ENCODE data around the gene TRPM5. TPM values are rescaled to one million over a fixed set of nuclear protein-coding genes. Genes with fewer than 3 reads are reported as not detected.

The TRPM5 gene
- total RNA-seq, 2 donors from 2014 or later: not detected

DNA sequence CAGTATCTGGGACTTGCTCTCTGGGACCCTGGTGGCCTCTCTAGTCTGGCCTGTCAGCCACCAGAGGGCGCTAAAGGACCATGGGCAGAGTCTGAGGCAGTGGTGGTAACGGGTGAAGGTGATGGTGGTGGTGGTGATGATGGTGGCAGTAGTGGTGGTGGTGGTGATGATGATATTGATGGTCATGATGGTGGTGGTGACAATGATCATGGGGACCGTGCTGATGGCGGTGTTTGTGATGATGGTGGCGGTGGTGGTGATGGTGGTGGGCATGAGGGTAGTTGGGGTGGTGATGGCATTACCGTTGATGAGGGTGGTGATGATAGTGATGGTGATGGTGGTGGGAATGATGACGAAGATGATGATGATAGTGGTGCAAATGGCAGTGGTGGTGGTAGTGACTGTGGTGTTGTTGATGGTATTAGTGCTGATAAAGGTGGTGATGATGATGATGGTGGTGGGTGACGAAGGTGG is 16.0 kb downstream of the TRPM5 start:
- no peaks in the 10 kb centered on the region for H3K9me3 Mint-ChIP-seq
- H3K27me3 Mint-ChIP-seq: no peaks in the 10 kb centered on the region
- ATAC-seq (replicated peaks): peak; percentile 89
- H3K27ac Mint-ChIP-seq: no peak overlapping the region
- no peaks in the 10 kb centered on the region for H3K36me3 Mint-ChIP-seq (ENCODE audit: low read depth)
- H3K4me1 Mint-ChIP-seq: no peaks in the 10 kb centered on the region
- H3K4me3 Mint-ChIP-seq: no peak overlapping the region

DNA sequence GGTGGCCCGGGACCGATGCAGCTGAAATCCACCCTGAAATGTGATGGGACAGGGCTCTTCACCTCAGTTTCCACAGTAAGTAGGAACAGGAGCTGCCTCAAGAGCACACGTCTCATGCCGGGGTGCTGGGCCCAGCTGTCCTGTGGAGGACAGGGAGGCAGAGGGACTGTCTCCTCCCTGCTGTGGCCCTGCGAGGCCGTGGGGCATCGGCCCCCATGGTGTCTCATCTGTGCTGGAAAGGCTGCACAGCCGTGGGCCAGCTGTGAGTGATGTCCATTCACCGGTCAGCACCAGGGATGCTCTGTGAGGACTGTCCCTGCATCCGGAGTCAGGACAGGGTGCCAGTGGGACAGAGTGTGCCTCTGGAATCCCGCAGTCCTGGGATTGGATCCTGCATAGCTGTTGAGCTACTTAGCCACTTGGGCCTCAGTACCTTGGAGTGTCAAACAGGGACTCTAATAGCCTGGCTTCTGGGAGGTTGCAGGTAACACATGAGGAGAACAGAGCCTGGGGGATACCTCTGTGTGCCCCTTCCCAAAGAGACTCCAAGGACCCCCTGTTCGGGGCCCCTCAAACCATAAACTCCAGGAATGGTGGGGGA is 16.5 kb downstream of the TRPM5 start:
- Mint-ChIP-seq H3K27ac (no peak overlapping the region), H3K36me3 (ENCODE audit: low read depth) (no peaks in the 10 kb centered on the region), H3K27me3 (no peaks in the 10 kb centered on the region), H3K4me3 (no peak overlapping the region), H3K4me1 (no peaks in the 10 kb centered on the region), H3K9me3 (no peaks in the 10 kb centered on the region)
- no peak for ATAC-seq (replicated peaks)

DNA sequence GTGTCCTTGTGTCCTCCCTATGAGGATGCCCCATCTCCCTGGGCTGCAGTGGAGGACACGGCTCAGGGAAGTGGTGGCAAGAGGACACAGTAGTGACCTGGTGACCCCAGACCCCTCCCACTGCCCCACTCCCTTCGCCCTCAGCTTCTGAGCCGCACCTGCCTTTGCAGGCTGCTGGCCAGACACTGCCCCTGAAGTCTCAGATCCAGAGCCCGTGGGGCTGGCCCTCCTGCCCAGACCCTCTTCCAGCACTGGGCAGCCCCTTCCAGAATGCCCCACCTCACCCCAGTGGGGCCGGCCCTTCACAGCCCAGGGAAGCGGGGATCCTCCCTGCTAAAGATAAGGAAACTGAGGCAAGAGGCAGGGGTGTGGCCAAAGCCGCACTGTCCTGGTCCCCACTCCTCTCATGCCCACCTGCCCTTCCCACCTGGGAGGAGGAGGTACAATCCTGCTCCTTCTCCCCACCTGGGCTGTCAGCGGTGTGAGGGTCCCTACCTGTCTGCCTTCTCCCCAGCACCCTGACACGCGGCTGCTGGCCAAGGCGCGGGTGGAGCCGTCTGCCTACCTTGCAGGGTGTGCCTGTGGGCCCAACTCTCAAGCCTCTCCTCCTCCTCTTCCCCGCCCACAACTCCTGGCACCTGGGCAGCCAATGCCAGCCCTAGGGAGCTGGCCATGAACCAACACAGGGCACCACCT is 17.3 kb downstream of the TRPM5 start:
- no peaks in the 10 kb centered on the region for H3K27me3 Mint-ChIP-seq
- H3K9me3 Mint-ChIP-seq: no peaks in the 10 kb centered on the region
- no peak overlapping the region for H3K4me3 Mint-ChIP-seq
- no peaks in the 10 kb centered on the region for H3K36me3 Mint-ChIP-seq (ENCODE audit: low read depth)
- no peak for ATAC-seq (replicated peaks)
- no peaks in the 10 kb centered on the region for H3K4me1 Mint-ChIP-seq
- no peak overlapping the region for H3K27ac Mint-ChIP-seq

DNA sequence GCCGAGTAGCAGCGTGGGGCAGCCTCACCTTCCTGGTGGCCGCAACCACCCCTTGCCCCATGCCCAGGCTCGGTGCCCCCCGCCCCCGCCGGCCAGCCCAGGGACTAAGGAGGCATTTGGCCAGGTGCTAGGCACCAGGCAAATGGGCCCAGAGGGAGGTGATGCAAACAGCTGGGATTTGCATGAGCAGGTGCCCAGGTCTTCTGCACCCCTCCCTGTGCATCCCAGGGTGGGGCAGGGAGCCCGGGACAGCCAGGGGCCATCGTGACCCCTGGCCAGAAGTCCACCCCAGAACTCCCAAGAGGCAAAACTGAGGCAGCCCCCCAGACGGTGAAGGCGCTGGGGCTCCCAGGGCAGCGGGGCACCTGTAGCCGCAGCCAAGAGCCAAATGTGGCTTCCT is 18.1 kb downstream of the TRPM5 start:
- H3K4me1 Mint-ChIP-seq: no peaks in the 10 kb centered on the region
- H3K4me3 Mint-ChIP-seq: no peak overlapping the region
- ATAC-seq (replicated peaks): no peak
- no peaks in the 10 kb centered on the region for H3K27me3 Mint-ChIP-seq
- no peaks in the 10 kb centered on the region for H3K9me3 Mint-ChIP-seq
- H3K27ac Mint-ChIP-seq: no peak overlapping the region
- H3K36me3 Mint-ChIP-seq (ENCODE audit: low read depth): no peaks in the 10 kb centered on the region

DNA sequence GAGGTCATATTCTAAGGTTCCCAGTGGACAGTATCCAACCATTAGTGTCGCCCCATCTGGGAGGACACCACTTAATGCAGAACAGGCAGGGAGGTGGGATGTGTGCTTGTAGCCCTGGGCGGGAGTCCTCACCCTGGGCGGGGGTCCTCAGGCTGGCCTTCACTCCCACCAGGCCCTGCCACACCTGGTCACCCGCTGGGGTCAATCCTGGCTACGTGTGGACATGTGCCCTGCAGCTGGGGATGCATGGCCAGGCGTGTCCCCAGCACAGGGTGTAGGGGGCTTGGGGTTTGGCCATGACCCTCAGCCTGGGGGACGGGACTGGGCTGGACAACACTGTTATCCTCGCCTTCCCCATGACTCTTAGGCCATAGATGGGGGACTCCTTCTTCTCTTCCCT is 18.8 kb downstream of the TRPM5 start:
- no peak overlapping the region for H3K4me3 Mint-ChIP-seq
- ATAC-seq (replicated peaks): no peak
- H3K36me3 Mint-ChIP-seq (ENCODE audit: low read depth): no peaks in the 10 kb centered on the region
- H3K9me3 Mint-ChIP-seq: no peaks in the 10 kb centered on the region
- H3K27me3 Mint-ChIP-seq: no peaks in the 10 kb centered on the region
- H3K4me1 Mint-ChIP-seq: no peaks in the 10 kb centered on the region
- H3K27ac Mint-ChIP-seq: no peak overlapping the region

DNA sequence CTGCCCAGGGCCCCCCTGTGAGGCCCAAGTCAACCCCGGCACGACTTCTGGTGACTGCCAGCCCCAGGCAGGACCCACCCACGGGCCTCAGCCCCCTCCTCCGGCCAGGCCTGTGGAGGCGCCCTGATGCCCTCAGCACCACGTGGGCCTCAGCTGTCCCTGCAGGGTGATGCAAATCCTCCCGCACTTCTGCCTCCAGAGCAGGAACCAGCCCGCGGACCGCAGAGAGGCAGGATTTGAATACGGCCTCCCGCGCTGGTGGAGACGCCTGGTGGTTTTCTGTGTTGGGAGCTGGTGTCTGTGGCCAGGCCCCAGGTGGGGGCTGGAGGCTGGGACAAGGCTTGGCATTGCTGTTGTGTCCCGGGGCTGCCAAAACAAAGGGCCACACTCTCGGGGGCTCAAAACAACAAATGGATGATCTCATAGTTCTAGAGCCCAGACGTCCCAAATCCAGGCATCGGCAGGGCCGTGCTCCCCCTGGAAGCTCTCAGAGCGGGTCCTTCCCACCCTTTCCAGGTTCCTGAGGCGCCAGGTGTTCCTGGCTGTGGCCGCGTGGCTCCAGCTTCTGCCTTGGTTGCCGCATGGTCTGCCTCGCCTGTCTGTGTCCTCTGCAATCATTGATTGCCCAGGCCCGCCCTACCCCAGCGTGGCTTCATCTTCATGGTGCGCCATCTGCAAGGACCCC is 19.4 kb downstream of the TRPM5 start:
- no peaks in the 10 kb centered on the region for H3K36me3 Mint-ChIP-seq (ENCODE audit: low read depth)
- no peak overlapping the region for H3K4me3 Mint-ChIP-seq
- H3K27ac Mint-ChIP-seq: no peak overlapping the region
- H3K27me3 Mint-ChIP-seq: no peaks in the 10 kb centered on the region
- no peaks in the 10 kb centered on the region for H3K9me3 Mint-ChIP-seq
- ATAC-seq (replicated peaks): no peak
- no peaks in the 10 kb centered on the region for H3K4me1 Mint-ChIP-seq

DNA sequence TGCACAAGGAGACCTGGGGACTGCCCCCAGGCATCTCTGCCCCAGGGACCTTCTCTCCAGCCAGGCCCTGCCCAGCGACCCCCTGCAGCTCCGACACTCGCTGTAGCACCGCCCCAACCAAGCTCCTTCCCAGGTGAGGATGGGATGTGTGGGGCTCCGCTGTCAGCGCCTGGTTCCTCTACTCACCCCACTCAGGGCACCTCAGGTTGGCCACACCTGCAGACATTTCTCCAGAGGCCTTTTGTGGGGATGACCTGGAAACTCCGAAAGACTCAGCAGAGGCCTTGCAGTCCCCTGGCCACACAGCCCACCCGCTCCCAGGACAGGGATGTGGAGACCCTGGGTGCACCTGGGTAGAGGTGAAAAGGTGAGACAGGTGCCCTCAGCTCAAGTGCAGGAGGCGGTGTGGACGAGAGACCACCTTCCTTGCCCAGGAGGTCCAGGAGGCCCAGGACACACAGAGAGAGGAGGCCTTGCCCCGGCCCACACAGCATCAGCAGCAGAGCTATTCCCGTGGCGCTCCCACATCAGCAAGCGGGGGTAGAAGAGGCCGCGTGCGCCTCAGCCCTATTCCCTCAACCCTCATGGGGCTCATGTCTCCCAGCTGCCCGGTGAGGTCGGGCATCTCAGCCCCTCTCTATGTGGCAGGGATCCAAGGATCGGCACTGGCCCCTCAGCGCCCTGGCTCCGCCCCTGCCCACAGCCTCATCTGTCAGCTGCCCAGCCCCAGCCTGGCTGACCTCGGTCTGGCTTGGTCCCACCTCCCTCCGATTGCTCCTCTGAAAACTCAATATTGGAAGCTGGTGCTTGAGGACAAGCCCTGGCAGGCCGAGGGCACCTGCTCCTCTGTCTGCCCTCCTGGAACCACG is 20.9 kb downstream of the TRPM5 start:
- no peak for ATAC-seq (replicated peaks)
- no peaks in the 10 kb centered on the region for H3K27me3 Mint-ChIP-seq
- H3K9me3 Mint-ChIP-seq: no peaks in the 10 kb centered on the region
- no peak overlapping the region for H3K4me3 Mint-ChIP-seq
- H3K36me3 Mint-ChIP-seq (ENCODE audit: low read depth): no peaks in the 10 kb centered on the region
- H3K27ac Mint-ChIP-seq: no peak overlapping the region
- no peaks in the 10 kb centered on the region for H3K4me1 Mint-ChIP-seq

DNA sequence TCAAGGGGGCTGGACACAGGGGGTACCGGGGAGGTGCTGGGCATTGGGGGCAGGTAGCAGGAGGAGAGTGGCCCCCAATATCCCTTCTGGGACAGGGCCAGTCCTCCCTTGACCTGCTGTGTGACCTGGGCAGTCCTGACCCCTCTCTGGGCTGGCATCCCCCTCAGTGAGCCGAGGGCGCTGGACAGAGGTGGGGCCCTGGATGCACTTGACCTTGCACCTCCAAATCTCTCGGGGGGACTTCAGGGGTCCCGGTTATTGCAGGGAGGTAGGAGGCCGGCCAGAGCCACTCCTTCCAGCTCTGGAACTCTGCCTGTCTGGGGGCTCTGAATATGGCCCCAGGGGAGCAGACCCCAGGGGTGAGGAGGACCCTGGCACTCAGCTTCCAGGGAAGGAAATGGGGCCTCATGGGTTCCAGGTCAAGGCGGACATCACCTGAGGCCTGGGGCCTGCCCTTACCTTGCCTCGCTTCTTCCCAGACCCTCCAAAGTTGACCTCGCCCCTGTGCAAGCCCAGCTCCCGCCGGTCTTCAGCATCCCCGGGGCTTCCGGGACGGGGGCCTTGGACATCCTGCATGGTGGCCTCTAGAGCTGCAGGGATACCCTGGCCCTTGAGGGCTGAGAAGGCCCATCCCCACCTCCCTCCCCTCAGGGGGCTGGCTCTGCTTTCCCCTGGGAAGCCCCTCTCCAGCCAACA is 21.7 kb downstream of the TRPM5 start:
- ATAC-seq (replicated peaks): no peak
- Mint-ChIP-seq H3K36me3 (ENCODE audit: low read depth) (no peaks in the 10 kb centered on the region), H3K9me3 (no peaks in the 10 kb centered on the region), H3K27ac (no peak overlapping the region), H3K27me3 (no peaks in the 10 kb centered on the region), H3K4me3 (no peak overlapping the region), H3K4me1 (no peaks in the 10 kb centered on the region)

DNA sequence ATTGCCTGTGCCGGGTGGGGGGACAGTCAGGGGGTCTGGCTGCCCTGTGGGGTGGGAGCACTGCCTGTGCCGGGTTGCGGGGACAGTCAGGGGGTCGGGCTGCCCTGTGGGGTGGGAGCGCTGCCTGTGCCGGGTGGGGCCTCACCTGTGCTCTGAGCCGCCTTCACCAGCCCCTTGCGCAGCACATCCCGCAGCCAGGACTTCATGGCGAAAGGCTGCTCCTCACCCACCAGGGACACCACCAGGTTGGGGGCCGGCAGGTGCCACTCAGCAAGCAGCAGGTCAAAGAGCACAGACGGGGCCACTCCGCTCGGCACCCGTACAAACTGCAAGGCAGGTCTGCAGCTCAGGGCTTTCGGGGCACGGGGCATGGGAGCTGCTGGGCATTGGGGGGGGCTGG is 22.3 kb downstream of the TRPM5 start:
- no peak overlapping the region for H3K27ac Mint-ChIP-seq
- H3K9me3 Mint-ChIP-seq: no peaks in the 10 kb centered on the region
- H3K36me3 Mint-ChIP-seq (ENCODE audit: low read depth): no peaks in the 10 kb centered on the region
- no peak for ATAC-seq (replicated peaks)
- no peaks in the 10 kb centered on the region for H3K4me1 Mint-ChIP-seq
- no peak overlapping the region for H3K4me3 Mint-ChIP-seq
- H3K27me3 Mint-ChIP-seq: no peaks in the 10 kb centered on the region

DNA sequence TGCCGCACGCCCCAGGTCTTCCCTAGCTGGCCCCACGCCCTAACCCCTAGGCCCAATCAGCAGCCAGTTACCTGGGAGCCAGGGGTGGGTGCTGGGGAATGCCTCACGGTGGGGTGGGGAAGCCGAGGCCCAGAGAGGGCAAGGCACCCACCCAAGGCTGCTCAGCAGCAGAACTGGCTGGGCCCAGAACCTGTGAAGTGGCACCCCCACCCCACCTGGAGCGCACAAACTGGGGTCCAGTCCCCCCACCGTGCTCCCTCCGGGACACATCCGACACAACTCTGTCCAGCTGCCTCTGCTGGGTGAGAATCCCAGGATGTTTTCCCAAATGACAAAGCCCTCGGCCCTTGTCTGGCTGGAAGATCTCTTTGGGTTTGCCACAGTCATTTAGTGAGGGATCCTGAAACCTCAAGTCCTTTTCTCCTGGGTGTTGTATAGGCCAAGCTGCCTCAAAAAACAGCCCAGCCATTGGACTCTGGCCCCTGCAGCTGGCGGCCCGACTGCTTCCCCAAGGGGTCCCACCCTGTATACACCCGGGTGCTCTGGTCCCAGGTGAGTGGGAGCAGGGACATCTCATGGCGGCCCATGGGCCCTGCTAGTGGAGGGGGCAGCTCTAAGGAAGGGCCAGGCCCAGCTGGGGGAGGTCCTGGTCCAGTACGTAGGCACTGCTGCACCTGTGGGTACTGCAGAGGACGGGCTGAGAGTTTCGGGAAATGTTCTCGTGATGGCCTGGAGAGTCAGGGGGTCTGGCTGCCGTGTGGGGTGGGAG is 22.9 kb downstream of the TRPM5 start:
- H3K9me3 Mint-ChIP-seq: no peaks in the 10 kb centered on the region
- no peaks in the 10 kb centered on the region for H3K27me3 Mint-ChIP-seq
- no peak for ATAC-seq (replicated peaks)
- no peak overlapping the region for H3K4me3 Mint-ChIP-seq
- H3K27ac Mint-ChIP-seq: no peak overlapping the region
- no peaks in the 10 kb centered on the region for H3K36me3 Mint-ChIP-seq (ENCODE audit: low read depth)
- H3K4me1 Mint-ChIP-seq: no peaks in the 10 kb centered on the region

DNA sequence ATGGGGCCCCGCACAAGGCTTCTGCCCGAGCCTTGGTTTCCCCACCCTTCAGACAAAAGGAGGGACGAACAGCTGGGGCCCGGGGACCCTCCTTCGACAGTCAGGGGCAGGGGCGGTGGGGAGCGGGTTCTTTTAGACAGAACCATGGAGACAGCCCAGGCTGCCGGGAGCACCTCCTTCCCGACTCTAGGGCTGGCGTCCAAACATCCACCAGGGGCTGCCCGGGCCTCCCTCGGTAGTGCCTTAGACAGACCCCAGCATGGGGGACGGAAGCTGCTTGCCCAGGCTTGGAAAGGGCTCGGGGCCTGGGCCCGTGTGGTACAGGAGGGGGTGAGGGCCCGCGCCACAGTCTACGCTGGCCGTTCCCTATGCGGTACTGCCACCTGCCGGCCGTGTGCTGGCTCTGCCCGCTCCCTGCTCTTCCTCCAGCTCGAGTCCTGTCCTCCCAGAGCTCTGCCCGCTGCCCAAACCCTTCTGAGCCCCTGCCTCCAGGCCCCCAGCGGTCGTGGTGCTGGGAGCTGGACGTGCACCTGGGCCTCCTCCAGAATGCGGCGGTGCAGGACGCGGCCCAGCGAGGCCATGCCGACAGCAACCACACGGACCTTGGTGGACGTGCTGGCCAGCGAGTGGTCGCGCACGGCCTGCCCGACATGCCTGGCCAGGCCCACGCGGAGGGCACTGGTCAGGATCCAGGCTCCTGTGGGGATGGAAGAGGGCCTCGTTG is 23.6 kb downstream of the TRPM5 start:
- Mint-ChIP-seq H3K4me3 (no peak overlapping the region), H3K27me3 (no peaks in the 10 kb centered on the region), H3K36me3 (ENCODE audit: low read depth) (no peaks in the 10 kb centered on the region), H3K4me1 (no peaks in the 10 kb centered on the region), H3K27ac (no peak overlapping the region), H3K9me3 (no peaks in the 10 kb centered on the region)
- ATAC-seq (replicated peaks): peak; percentile 93

DNA sequence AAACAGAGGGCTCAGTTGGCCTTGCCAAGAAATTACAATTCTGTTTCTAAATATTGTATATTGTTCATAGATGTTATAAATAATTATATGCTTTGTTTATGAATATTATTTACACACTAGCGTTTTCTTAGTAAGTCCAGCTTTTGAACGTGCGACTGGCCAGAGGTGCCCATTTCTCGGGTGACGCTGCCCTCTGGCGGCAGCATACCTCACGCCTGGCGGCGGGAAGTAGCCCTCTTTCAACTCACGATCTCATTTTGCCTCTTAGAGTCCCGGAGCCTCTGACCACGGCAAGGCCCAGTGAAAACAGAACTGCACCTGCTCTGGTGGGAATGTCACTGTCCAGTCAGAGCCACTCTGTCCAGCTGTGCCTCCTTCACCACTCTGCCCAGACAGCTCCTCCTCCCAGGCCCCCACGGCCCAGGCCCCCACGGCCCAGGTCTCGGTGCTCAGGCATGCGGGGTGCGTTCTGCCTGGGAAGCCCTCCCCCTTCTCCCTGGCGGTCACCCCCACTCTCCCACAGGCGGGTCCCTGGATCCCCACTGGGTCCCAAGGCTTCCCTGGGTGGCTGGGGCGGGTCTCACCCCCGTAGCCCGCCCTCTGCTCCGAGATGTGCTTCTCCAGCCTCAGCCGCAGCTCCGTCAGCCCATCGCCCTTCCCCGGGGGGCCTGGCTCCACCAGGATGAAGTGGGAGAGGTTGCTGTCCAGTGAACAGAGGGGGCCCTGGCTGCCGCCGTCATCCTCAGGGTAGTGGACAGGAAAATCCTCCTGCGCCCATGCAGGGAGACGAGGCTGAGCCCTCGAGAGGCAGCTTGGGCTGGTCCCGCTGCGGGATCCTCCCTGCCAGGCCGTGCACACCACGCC is 24.4 kb downstream of the TRPM5 start:
- Mint-ChIP-seq H3K36me3 (ENCODE audit: low read depth) (no peaks in the 10 kb centered on the region), H3K27me3 (no peaks in the 10 kb centered on the region), H3K4me3 (no peak overlapping the region), H3K9me3 (no peaks in the 10 kb centered on the region), H3K27ac (no peak overlapping the region), H3K4me1 (no peaks in the 10 kb centered on the region)
- peak; percentile 64 for ATAC-seq (replicated peaks)

Data from activated T-helper 17 cell treated with anti-CD3 and anti-CD28 coated beads, Interleukin-2, amount 50 U/mL, for 72 hours (primary cell).